ENCODE results near the gene PRSS56. TPM values are rescaled to one million over a fixed set of nuclear protein-coding genes. Genes with fewer than 3 reads are reported as not detected.

Gene PRSS56
- total RNA-seq, 4 donors from 2014 or later: not detected

GRCh38 chr2:232478571-232479340 is 41.4 kb upstream of the PRSS56 start:
- WGBS, 2 donors: 62 to 76% methylated on average over 19 of the region's 19 CpGs

GRCh38 chr2:232479341-232480200 is 40.6 kb upstream of the PRSS56 start:
- intact Hi-C loops (cut with DNase I; ENCODE audit: low total_unique reads): no loop called here
- DNase-seq (ENCODE audit: low spot score in 2 of 2): peak in 1 of 2 donors; percentile 81
- no peak for TF ChIP-seq CTCF (IDR thresholded peaks at IDR 0.05)
- no peak overlapping the region for H3K4me3 ChIP-seq (ENCODE audit: low read depth, poor library complexity, severe bottlenecking)
- WGBS, 2 donors: 67 to 74% methylated on average over 15 to 17 of the region's 21 CpGs

More at GRCh38 chr2:232478571-232479340, 41.4 kb upstream of the PRSS56 start:
- TF ChIP-seq CTCF (IDR thresholded peaks at IDR 0.05): no peak
- TF ChIP-seq POLR2A (IDR thresholded peaks at IDR 0.05): no peak
- H3K4me3 ChIP-seq (ENCODE audit: low read depth, poor library complexity, severe bottlenecking): no peak overlapping the region
- peak in 1 of 2 donors; percentile 80 for DNase-seq (ENCODE audit: low spot score in 2 of 2)
- intact Hi-C loops (cut with DNase I; ENCODE audit: low total_unique reads): no loop called here

GRCh38 chr2:232480201-232481190 is 39.7 kb upstream of the PRSS56 start:
- peak in 1 of 2 donors; percentile 79 for DNase-seq (ENCODE audit: low spot score in 2 of 2)
- TF ChIP-seq POLR2A (IDR thresholded peaks at IDR 0.05): no peak
- TF ChIP-seq CTCF (IDR thresholded peaks at IDR 0.05): no peak
- H3K4me3 ChIP-seq (ENCODE audit: low read depth, poor library complexity, severe bottlenecking): no peak overlapping the region
- 81 to 87% methylated on average over 19 to 23 of the region's 26 CpGs for whole genome bisulfite sequencing, 2 donors
- intact Hi-C loops (cut with DNase I; ENCODE audit: low total_unique reads): no loop called here

GRCh38 chr2:232481322-232482140 is 38.7 kb upstream of the PRSS56 start:
- 86 to 91% methylated on average over 26 to 28 of the region's 29 CpGs for WGBS, 2 donors
- TF ChIP-seq POLR2A (IDR thresholded peaks at IDR 0.05) (no peak), CTCF (IDR thresholded peaks at IDR 0.05) (no peak)
- no peak overlapping the region for H3K4me3 ChIP-seq (ENCODE audit: low read depth, poor library complexity, severe bottlenecking)
- peak in 1 of 2 donors; percentile 83 for DNase-seq (ENCODE audit: low spot score in 2 of 2)
- intact Hi-C loops (cut with DNase I; ENCODE audit: low total_unique reads): no loop called here
